H9 (cell line): ENCODE results near the gene ADCY4. TPM values are rescaled to one million over a fixed set of nuclear protein-coding genes. Genes with fewer than 3 reads are reported as not detected.

ENCODE experiments used
- DNase-seq: peaks from one replicate; pipeline ENCODE4 v3.0.0-alpha.2; 2017
- H2AFZ ChIP-seq: one replicate; pipeline ENCODE4 v1.6.1; 2013; ENCODE audit warnings: mild to moderate bottlenecking, low read length, control low read depth, moderate library complexity
- H2AK5ac ChIP-seq: 2 replicates; pipeline ENCODE4 v1.6.1; 2013; ENCODE audit warnings: low read length, control low read depth, mixed read lengths; ENCODE audit not compliant: insufficient read length
- H2BK120ac ChIP-seq: one replicate; pipeline ENCODE4 v1.6.1; 2013; ENCODE audit warnings: low read depth, mild to moderate bottlenecking, low read length, control low read depth, inconsistent platforms; ENCODE audit not compliant: poor library complexity, severe bottlenecking
- H2BK12ac ChIP-seq: 2 replicates; pipeline ENCODE4 v1.6.1; 2013; ENCODE audit warnings: low read length, control low read depth, mixed read lengths, low read depth; ENCODE audit not compliant: insufficient read length
- H2BK15ac ChIP-seq: 2 replicates; pipeline ENCODE4 v1.6.1; 2013; ENCODE audit warnings: low read depth, low read length, control low read depth
- H2BK20ac ChIP-seq: one replicate; pipeline ENCODE4 v1.6.1; 2013; ENCODE audit warnings: low read depth, mild to moderate bottlenecking, low read length, control low read depth, inconsistent platforms; ENCODE audit not compliant: poor library complexity, severe bottlenecking
- H2BK5ac ChIP-seq: 2 replicates; pipeline ENCODE4 v1.6.1; 2013; ENCODE audit warnings: low read length, control low read depth, mixed read lengths; ENCODE audit not compliant: insufficient read length
- H3K14ac ChIP-seq: 2 replicates; pipeline ENCODE4 v1.6.1; 2013; ENCODE audit warnings: low read length, control low read depth; ENCODE audit not compliant: insufficient read depth
- H3K18ac ChIP-seq: 2 replicates; pipeline ENCODE4 v1.6.1; 2013; ENCODE audit warnings: low read depth, mild to moderate bottlenecking, mixed read lengths, low read length, control low read depth; ENCODE audit not compliant: insufficient read length
- H3K23ac ChIP-seq: 2 replicates; pipeline ENCODE4 v1.6.1; 2013; ENCODE audit warnings: low read length, control low read depth, mixed read lengths, low read depth; ENCODE audit not compliant: insufficient read length
- H3K23me2 ChIP-seq: 2 replicates; pipeline ENCODE4 v1.6.1; 2013; ENCODE audit warnings: low read depth, mild to moderate bottlenecking, mixed read lengths, low read length, control low read depth; ENCODE audit not compliant: insufficient read length, poor library complexity, severe bottlenecking
- H3K27ac ChIP-seq: 2 replicates; pipeline ENCODE4 v1.5.1; 2013; ENCODE audit warnings: low read length, control low read depth, mixed read lengths, low read depth; ENCODE audit not compliant: insufficient read length
- H3K27me3 ChIP-seq: 2 replicates; pipeline ENCODE4 v1.6.1; 2013; ENCODE audit warnings: low read length, control low read depth, inconsistent platforms; ENCODE audit not compliant: insufficient read depth
- H3K4ac ChIP-seq: 2 replicates; pipeline ENCODE4 v1.6.1; 2013; ENCODE audit warnings: low read depth, mild to moderate bottlenecking, control low read depth, inconsistent platforms, low read length, moderate library complexity
- H3K4me1 ChIP-seq: 2 replicates; pipeline ENCODE4 v1.6.1; 2013; ENCODE audit warnings: low read length, control low read depth, inconsistent platforms; ENCODE audit not compliant: insufficient read depth
- H3K4me2 ChIP-seq: 2 replicates; pipeline ENCODE4 v1.6.1; 2013; ENCODE audit warnings: low read length, control low read depth, mixed read lengths; ENCODE audit not compliant: insufficient read length, insufficient read depth
- H3K56ac ChIP-seq: 2 replicates; pipeline ENCODE4 v1.6.1; 2013; ENCODE audit warnings: low read depth, mild to moderate bottlenecking, mixed read lengths, low read length, control low read depth; ENCODE audit not compliant: insufficient read length
- H3K79me1 ChIP-seq: 2 replicates; pipeline ENCODE4 v1.6.1; 2013; ENCODE audit warnings: low read depth, mild to moderate bottlenecking, moderate library complexity, low read length, control low read depth, inconsistent platforms; ENCODE audit not compliant: insufficient read depth, poor library complexity, severe bottlenecking
- H3K79me2 ChIP-seq: 2 replicates; pipeline ENCODE4 v1.6.1; 2013; ENCODE audit warnings: low read length, control low read depth, inconsistent platforms; ENCODE audit not compliant: insufficient read depth
- H3K9ac ChIP-seq: 2 replicates; pipeline ENCODE4 v1.6.1; 2013; ENCODE audit warnings: low read length, control low read depth, mixed read lengths; ENCODE audit not compliant: insufficient read length; ENCODE audit errors: extremely low read depth
- H3K9me3 ChIP-seq: one replicate; pipeline ENCODE4 v1.6.1; 2013; ENCODE audit warnings: low read depth, low read length, inconsistent platforms; ENCODE audit not compliant: control insufficient read depth
- H3T11ph ChIP-seq: one replicate; pipeline ENCODE4 v1.6.1; 2013; ENCODE audit warnings: mild to moderate bottlenecking, low read length, control low read depth, inconsistent platforms
- H4K20me1 ChIP-seq: one replicate; pipeline ENCODE4 v1.6.1; 2013; ENCODE audit not compliant: control insufficient read depth, insufficient read length, insufficient read depth
- H4K5ac ChIP-seq: 2 replicates; pipeline ENCODE4 v1.6.1; 2013; ENCODE audit warnings: low read depth, mild to moderate bottlenecking, mixed read lengths, low read length, control low read depth; ENCODE audit not compliant: insufficient read length
- H4K8ac ChIP-seq: replicated peaks from 2 replicates; pipeline ENCODE4 v1.6.1; 2013; ENCODE audit warnings: low read length, control low read depth, mixed read lengths, low read depth; ENCODE audit not compliant: insufficient read length
- H4K91ac ChIP-seq: 2 replicates; pipeline ENCODE4 v1.6.1; 2013; ENCODE audit warnings: low read depth, mild to moderate bottlenecking, moderate library complexity, mixed read lengths, low read length, control low read depth; ENCODE audit not compliant: insufficient read length
- H3K27ac Mint-ChIP-seq, 3 experiments: 2 replicates in 2 of 3; 3 replicates in 1 of 3; pipeline ENCODE4 v1.8.0; 2020 to 2021; ENCODE audit warnings: mixed read lengths in 3 of 3, mild to moderate bottlenecking in 1 of 3, moderate library complexity in 1 of 3
- H3K27me3 Mint-ChIP-seq: 2 replicates; pipeline ENCODE4 v1.8.0; 2021; ENCODE audit warnings: low read depth, mild to moderate bottlenecking, moderate library complexity, mixed read lengths
- H3K36me3 Mint-ChIP-seq, 3 experiments: 2 replicates in 2 of 3; 3 replicates in 1 of 3; pipeline ENCODE4 v1.8.0; 2020 to 2021; ENCODE audit warnings: low read depth in 3 of 3, mixed read lengths in 3 of 3; ENCODE audit not compliant: insufficient read depth in 1 of 3
- H3K4me1 Mint-ChIP-seq, 2 experiments: 2 replicates each; pipeline ENCODE4 v1.8.0; 2020; ENCODE audit warnings: mixed read lengths in 2 of 2
- H3K4me3 Mint-ChIP-seq, 2 experiments: 2 replicates in 1 of 2; 3 replicates in 1 of 2; pipeline ENCODE4 v1.8.0; 2020 to 2021; ENCODE audit warnings: mild to moderate bottlenecking in 2 of 2, mixed read lengths in 2 of 2, moderate library complexity in 1 of 2
- H3K9me3 Mint-ChIP-seq, 2 experiments: 2 replicates in 1 of 2; 3 replicates in 1 of 2; pipeline ENCODE4 v1.8.0; 2020; ENCODE audit warnings: mild to moderate bottlenecking in 2 of 2, mixed read lengths in 2 of 2, moderate library complexity in 1 of 2
- WGBS: extraction: QIAGEN DNeasy Blood & Tissue Kit; methylation state at CpG from one replicate; pipeline ENCODE4 v1.1.7; 2013; ENCODE audit warnings: missing lambda C conversion rate, low lambda C conversion rate, mixed read lengths; ENCODE audit not compliant: insufficient read length; ENCODE audit errors: extremely low coverage; 5-methylcytosine and 5-hydroxymethylcytosine counted together
- total RNA-seq: library from RNA; stranded (reverse); gene quantifications from 2 replicates; pipeline ENCODE4 v1.2.1, GENCODE V29; 2021
- TF ChIP-seq, protein P1 (sequence below): fragments of 200-600 bp; sonication (generic); conservative IDR thresholded peaks from 3 replicates; pipeline ENCODE4 v1.8.0; 2021; ENCODE audit warnings: antibody characterized with exemption, mild to moderate bottlenecking

The ADCY4 gene
- total RNA-seq, 1 experiment from 2014 or later: 0.09 TPM

DNA sequence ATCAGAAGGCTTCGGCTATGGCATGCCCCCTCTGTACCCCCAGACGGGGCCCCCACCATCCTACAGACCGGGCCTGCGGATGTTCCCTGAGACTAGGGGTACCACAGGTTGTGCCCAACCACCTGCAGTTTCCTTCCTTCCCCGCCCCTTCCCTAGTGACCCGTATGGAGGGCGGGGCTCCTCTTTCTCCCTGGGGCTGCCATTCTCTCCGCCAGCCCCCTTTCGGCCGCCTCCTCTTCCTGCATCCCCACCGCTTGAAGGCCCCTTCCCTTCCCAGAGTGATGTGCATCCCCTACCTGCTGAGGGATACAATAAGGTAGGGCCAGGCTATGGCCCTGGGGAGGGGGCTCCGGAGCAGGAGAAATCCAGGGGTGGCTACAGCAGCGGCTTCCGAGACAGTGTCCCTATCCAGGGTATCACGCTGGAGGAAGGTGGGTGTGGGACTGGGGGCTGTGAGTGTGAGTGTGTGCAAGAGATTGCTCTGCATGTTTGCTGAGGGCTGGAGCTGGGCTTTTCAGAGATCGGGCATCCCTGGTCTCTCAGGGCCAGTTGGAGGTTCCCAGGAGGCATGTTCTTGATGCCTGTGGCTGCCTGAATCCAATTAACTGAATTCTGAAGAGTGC is 41.7 kb upstream of the ADCY4 start:
- peaks cover 37 to 46% of the 10 kb centered on the region in 2 experiments for H3K4me1 Mint-ChIP-seq
- DNase-seq: peak; percentile 88

More for the DNA sequence above, 41.7 kb upstream of the ADCY4 start:
- Histone ChIP-seq H3K79me1 (no peaks in the 10 kb centered on the region), H2BK120ac (no peak overlapping the region), H3K9ac (no peak overlapping the region), H4K5ac (no peak overlapping the region), H3K4me1 (peaks cover 3% of the 10 kb centered on the region), H3K4me2 (peak overlapping the region; percentile 42), H3K79me2 (no peaks in the 10 kb centered on the region), H2BK5ac (no peak overlapping the region), H3K23me2 (no peaks in the 10 kb centered on the region), H3K56ac (no peak overlapping the region), H2BK20ac (no peak overlapping the region), H4K20me1 (no peaks in the 10 kb centered on the region), H4K91ac (no peak overlapping the region), H3K27ac (no peak overlapping the region), H3K27me3 (no peaks in the 10 kb centered on the region), H2AK5ac (no peak overlapping the region), H3K18ac (no peak overlapping the region), H3T11ph (no peak overlapping the region), H2BK15ac (no peak overlapping the region), H3K23ac (no peak overlapping the region), H3K4ac (no peak overlapping the region), H2AFZ (no peak overlapping the region), H3K9me3 (no peaks in the 10 kb centered on the region), H3K14ac (no peak overlapping the region), H4K8ac (no peak overlapping the region), H2BK12ac (no peak overlapping the region)
- peak overlapping the region; percentile 62 to 79 for H3K4me3 Mint-ChIP-seq
- no peaks in the 10 kb centered on the region; the same call in 1 of the 2 replicates for H3K27me3 Mint-ChIP-seq
- peaks cover 10 to 36% (median 23%) of the 10 kb centered on the region in 3 experiments for H3K36me3 Mint-ChIP-seq
- H3K27ac Mint-ChIP-seq: peak overlapping the region; percentile 52 to 84 (median 64); a peak in 4 of 7 replicates
- no peaks in the 10 kb centered on the region for H3K9me3 Mint-ChIP-seq
- no CpG with 5 or more reads among the region's 16 CpGs for WGBS
- TF ChIP-seq, protein P1, sequence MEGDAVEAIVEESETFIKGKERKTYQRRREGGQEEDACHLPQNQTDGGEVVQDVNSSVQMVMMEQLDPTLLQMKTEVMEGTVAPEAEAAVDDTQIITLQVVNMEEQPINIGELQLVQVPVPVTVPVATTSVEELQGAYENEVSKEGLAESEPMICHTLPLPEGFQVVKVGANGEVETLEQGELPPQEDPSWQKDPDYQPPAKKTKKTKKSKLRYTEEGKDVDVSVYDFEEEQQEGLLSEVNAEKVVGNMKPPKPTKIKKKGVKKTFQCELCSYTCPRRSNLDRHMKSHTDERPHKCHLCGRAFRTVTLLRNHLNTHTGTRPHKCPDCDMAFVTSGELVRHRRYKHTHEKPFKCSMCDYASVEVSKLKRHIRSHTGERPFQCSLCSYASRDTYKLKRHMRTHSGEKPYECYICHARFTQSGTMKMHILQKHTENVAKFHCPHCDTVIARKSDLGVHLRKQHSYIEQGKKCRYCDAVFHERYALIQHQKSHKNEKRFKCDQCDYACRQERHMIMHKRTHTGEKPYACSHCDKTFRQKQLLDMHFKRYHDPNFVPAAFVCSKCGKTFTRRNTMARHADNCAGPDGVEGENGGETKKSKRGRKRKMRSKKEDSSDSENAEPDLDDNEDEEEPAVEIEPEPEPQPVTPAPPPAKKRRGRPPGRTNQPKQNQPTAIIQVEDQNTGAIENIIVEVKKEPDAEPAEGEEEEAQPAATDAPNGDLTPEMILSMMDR: peak; percentile 66
